ENCODE data around the gene SMAD4.
"Not testable (repeated sequence)": the region's sequence is repeated elsewhere in the genome, so short reads cannot be mapped to it uniquely, and the experiment has no call there.

Gene SMAD4

GRCh38 chr18:51074605-51075004 is 44.6 kb downstream of the SMAD4 start:
- DNase-seq, result no peak

GRCh38 chr18:51076503-51076902 is 46.5 kb downstream of the SMAD4 start:
- peak; percentile 30 for DNase-seq

- DNase-seq, result no peak
Measured at GRCh38 chr18:51077217-51077616, 47.2 kb downstream of the SMAD4 start.

- DNase-seq, result no peak
Measured at GRCh38 chr18:51078026-51078425, 48.0 kb downstream of the SMAD4 start.

GRCh38 chr18:51082571-51083267 is 52.7 kb downstream of the SMAD4 start:
- DNase-seq, result no peak

GRCh38 chr18:51083398-51083797 is 53.4 kb downstream of the SMAD4 start:
- DNase-seq, result no peak

- DNase-seq, result no peak
Measured at GRCh38 chr18:51088410-51088809, 58.4 kb downstream of the SMAD4 start.

- no peak for DNase-seq
Measured at GRCh38 chr18:51089691-51090090, 59.7 kb downstream of the SMAD4 start.

- DNase-seq, result no peak
Measured at GRCh38 chr18:51091270-51091669, 61.3 kb downstream of the SMAD4 start.

GRCh38 chr18:51092117-51092516 is 62.1 kb downstream of the SMAD4 start:
- DNase-seq, result no peak

- DNase-seq, result not testable (repeated sequence)
Measured at GRCh38 chr18:51092967-51093366, 63.0 kb downstream of the SMAD4 start.

GRCh38 chr18:51097021-51097822 is 67.2 kb downstream of the SMAD4 start:
- no peak for DNase-seq

- DNase-seq, result no peak
Measured at GRCh38 chr18:51098082-51098481, 68.1 kb downstream of the SMAD4 start.

- DNase-seq, result no peak
Measured at GRCh38 chr18:51098513-51098912, 68.5 kb downstream of the SMAD4 start.

GRCh38 chr18:51100385-51101120 is 70.5 kb downstream of the SMAD4 start:
- DNase-seq, result no peak

GRCh38 chr18:51107082-51107481 is 77.1 kb downstream of the SMAD4 start:
- DNase-seq, result no peak

- no peak for DNase-seq
Measured at GRCh38 chr18:51107598-51108305, 77.7 kb downstream of the SMAD4 start.

- DNase-seq, result no peak
Measured at GRCh38 chr18:51108330-51108729, 78.3 kb downstream of the SMAD4 start.

- DNase-seq, result peak; percentile 68
Measured at GRCh38 chr18:51110073-51110797, 80.2 kb downstream of the SMAD4 start.

- DNase-seq, result not testable (repeated sequence)
Measured at GRCh38 chr18:51111633-51112355, 81.8 kb downstream of the SMAD4 start.

GRCh38 chr18:51116996-51117395 is 87.0 kb downstream of the SMAD4 start:
- DNase-seq, result not testable (repeated sequence)

Measured in right hindlimb (tissue), 1 donor.